Spinal cord (tissue), 10 donors: ENCODE data around the gene CFAP46. TPM values are rescaled to one million over a fixed set of nuclear protein-coding genes. Genes with fewer than 3 reads are reported as not detected.
"Not testable (repeated sequence)": the region's sequence is repeated elsewhere in the genome, so short reads cannot be mapped to it uniquely, and the experiment has no call there.

Source experiments
- DNase-seq, 6 donors: peaks; one replicate each; pipeline versions ENCODE4 v3.0.0 to v3.0.0-alpha.2; 2013 to 2015; ENCODE audit warnings: low spot score in 6 of 6, low read depth in 4 of 6
- H3K27ac ChIP-seq: one replicate; pipeline ENCODE4 v1.5.1; 2013; ENCODE audit warnings: low read depth, low read length, control low read depth
- H3K27me3 ChIP-seq: one replicate; pipeline ENCODE4 v1.6.1; 2013; ENCODE audit warnings: low read length; ENCODE audit not compliant: control insufficient read depth, insufficient read depth
- H3K36me3 ChIP-seq: one replicate; pipeline ENCODE4 v1.6.1; 2013; ENCODE audit warnings: low read length; ENCODE audit not compliant: control insufficient read depth, insufficient read depth
- H3K4me1 ChIP-seq: one replicate; pipeline ENCODE4 v1.6.1; 2013; ENCODE audit warnings: low read length; ENCODE audit not compliant: control insufficient read depth, insufficient read depth
- H3K4me3 ChIP-seq: one replicate; pipeline ENCODE4 v1.5.1; 2013; ENCODE audit warnings: low read depth, low read length, control low read depth
- H3K9me3 ChIP-seq: one replicate; pipeline ENCODE4 v1.6.1; 2013; ENCODE audit warnings: low read length; ENCODE audit not compliant: control insufficient read depth, insufficient read depth
- WGBS: methylation state at CpG from one replicate; pipeline ENCODE4 v1.1.5; 2013; ENCODE audit warnings: missing lambda C conversion rate; ENCODE audit not compliant: insufficient coverage; 5-methylcytosine and 5-hydroxymethylcytosine counted together
- polyA plus RNA-seq, 2 donors: library from polyadenylated mRNA; unstranded; fragments of 120-200 nt; gene quantifications; one replicate each; pipeline ENCODE4 v1.2.1, GENCODE V29; 2013; ENCODE audit not compliant: insufficient read length in 2 of 2
- total RNA-seq, 2 donors: library from RNA; depleted of rRNA in 1 of 2; stranded (reverse); fragments of 120-200 nt in 1 of 2; fragments of >200 nt in 1 of 2; gene quantifications; one replicate each; pipeline versions ENCODE4 v1.2.3 to v1.2.4, GENCODE V29; 2013 to 2014
- donor health status: healthy.

Gene CFAP46
- total and polyA plus RNA-seq, 4 donors = 5.3 to 14.3 (median 13.2) TPM

GRCh38 chr10:132774902-132775863 lies 167.2 kb downstream of the CFAP46 start:
- no peaks in the 10 kb centered on the region for H3K27me3 ChIP-seq
- peaks cover 5% of the 10 kb centered on the region for H3K4me1 ChIP-seq
- no peak overlapping the region for H3K27ac ChIP-seq
- WGBS = 87% methylated on average over 15 of the region's 22 CpGs
- no peak overlapping the region for H3K4me3 ChIP-seq
- H3K9me3 ChIP-seq = no peaks in the 10 kb centered on the region
- peak in 1 of 6 donors; percentile 29 for DNase-seq
- peaks cover 66% of the 10 kb centered on the region for H3K36me3 ChIP-seq

GRCh38 chr10:132774181-132774901 lies 168.0 kb downstream of the CFAP46 start:
- no peaks in the 10 kb centered on the region for H3K27me3 ChIP-seq
- no peaks in the 10 kb centered on the region for H3K9me3 ChIP-seq
- DNase-seq = no peak
- peaks cover under 1% of the 10 kb centered on the region for H3K4me1 ChIP-seq
- no peak overlapping the region for H3K27ac ChIP-seq
- 65% methylated on average over 28 of the region's 29 CpGs for WGBS
- H3K36me3 ChIP-seq = peaks cover 64% of the 10 kb centered on the region
- no peak overlapping the region for H3K4me3 ChIP-seq

- not testable (repeated sequence) for H3K4me3 ChIP-seq
Observed at GRCh38 chr10:132772816-132773215, 169.6 kb downstream of the CFAP46 start.

GRCh38 chr10:132770061-132771021 lies 172.0 kb downstream of the CFAP46 start:
- no peaks in the 10 kb centered on the region for H3K27me3 ChIP-seq
- no peak for DNase-seq
- no peak overlapping the region for H3K4me3 ChIP-seq
- peaks cover 5% of the 10 kb centered on the region for H3K4me1 ChIP-seq
- no peaks in the 10 kb centered on the region for H3K9me3 ChIP-seq
- no peak overlapping the region for H3K27ac ChIP-seq
- WGBS = 93% methylated on average over 34 of the region's 45 CpGs
- peaks cover 60% of the 10 kb centered on the region for H3K36me3 ChIP-seq

More at GRCh38 chr10:132772816-132773215, 169.6 kb downstream of the CFAP46 start:
- peaks cover 66% of the 10 kb centered on the region for H3K36me3 ChIP-seq
- WGBS = 100% methylated on average over 11 of the region's 25 CpGs
- not testable (repeated sequence) for DNase-seq, H3K27me3 ChIP-seq, H3K27ac ChIP-seq, H3K9me3 ChIP-seq, H3K4me1 ChIP-seq

GRCh38 chr10:132768346-132769248 lies 173.8 kb downstream of the CFAP46 start:
- peaks cover 57% of the 10 kb centered on the region for H3K36me3 ChIP-seq

GRCh38 chr10:132766291-132766690 lies 176.1 kb downstream of the CFAP46 start:
- WGBS = 97% methylated on average over 11 of the region's 13 CpGs
- no peaks in the 10 kb centered on the region for H3K27me3 ChIP-seq
- H3K27ac ChIP-seq = no peak overlapping the region
- no peak overlapping the region for H3K4me3 ChIP-seq
- peaks cover 53% of the 10 kb centered on the region for H3K36me3 ChIP-seq
- DNase-seq = no peak
- H3K9me3 ChIP-seq = no peaks in the 10 kb centered on the region
- peaks cover 10% of the 10 kb centered on the region for H3K4me1 ChIP-seq

More at GRCh38 chr10:132768346-132769248, 173.8 kb downstream of the CFAP46 start:
- Histone ChIP-seq H3K27me3 (no peaks in the 10 kb centered on the region), H3K9me3 (no peaks in the 10 kb centered on the region), H3K27ac (no peak overlapping the region), H3K4me3 (no peak overlapping the region), H3K4me1 (peaks cover 10% of the 10 kb centered on the region)
- DNase-seq = no peak
- 97% methylated on average over 38 of the region's 41 CpGs for WGBS

GRCh38 chr10:132765435-132765834 lies 176.9 kb downstream of the CFAP46 start:
- no peaks in the 10 kb centered on the region for H3K9me3 ChIP-seq
- H3K36me3 ChIP-seq = peaks cover 55% of the 10 kb centered on the region
- WGBS = 55% methylated on average over 10 of the region's 11 CpGs
- H3K27ac ChIP-seq = peak overlapping the region; percentile 7
- H3K4me3 ChIP-seq = no peak overlapping the region
- peak in 1 of 6 donors; percentile 59 for DNase-seq
- H3K4me1 ChIP-seq = peaks cover 10% of the 10 kb centered on the region
- H3K27me3 ChIP-seq = no peaks in the 10 kb centered on the region

GRCh38 chr10:132764108-132764507 lies 178.3 kb downstream of the CFAP46 start:
- WGBS = 91% methylated on average over 11 of the region's 11 CpGs
- no peak for DNase-seq
- no peak overlapping the region for H3K27ac ChIP-seq

More at GRCh38 chr10:132764108-132764507, 178.3 kb downstream of the CFAP46 start:
- Histone ChIP-seq H3K9me3 (no peaks in the 10 kb centered on the region), H3K36me3 (peaks cover 57% of the 10 kb centered on the region), H3K4me1 (peaks cover 10% of the 10 kb centered on the region), H3K4me3 (no peak overlapping the region), H3K27me3 (no peaks in the 10 kb centered on the region)
